Fibroblast of mammary gland (primary cell): Measurements from ENCODE around the gene TSEN2.

Source experiments
- DNase-seq: peaks from one replicate; pipeline ENCODE4 v3.0.0-alpha.2; 2010; ENCODE audit warnings: low read depth
- H3K4me3 ChIP-seq: 2 replicates; pipeline ENCODE4 v1.5.1; 2011; ENCODE audit warnings: low read depth, mild to moderate bottlenecking, low read length, moderate library complexity; ENCODE audit not compliant: control insufficient read depth
- TF ChIP-seq, protein P1 (sequence below): conservative IDR thresholded peaks from 2 replicates; pipeline ENCODE4 v1.5.1; 2011; ENCODE audit warnings: low read depth, low read length, inconsistent platforms; ENCODE audit not compliant: control insufficient read depth, insufficient read depth

The TSEN2 gene

GRCh38 chr3:12509466-12509865, 25.2 kb downstream of the TSEN2 start:
- no peak overlapping the region for H3K4me3 ChIP-seq
- TF ChIP-seq, protein P1, sequence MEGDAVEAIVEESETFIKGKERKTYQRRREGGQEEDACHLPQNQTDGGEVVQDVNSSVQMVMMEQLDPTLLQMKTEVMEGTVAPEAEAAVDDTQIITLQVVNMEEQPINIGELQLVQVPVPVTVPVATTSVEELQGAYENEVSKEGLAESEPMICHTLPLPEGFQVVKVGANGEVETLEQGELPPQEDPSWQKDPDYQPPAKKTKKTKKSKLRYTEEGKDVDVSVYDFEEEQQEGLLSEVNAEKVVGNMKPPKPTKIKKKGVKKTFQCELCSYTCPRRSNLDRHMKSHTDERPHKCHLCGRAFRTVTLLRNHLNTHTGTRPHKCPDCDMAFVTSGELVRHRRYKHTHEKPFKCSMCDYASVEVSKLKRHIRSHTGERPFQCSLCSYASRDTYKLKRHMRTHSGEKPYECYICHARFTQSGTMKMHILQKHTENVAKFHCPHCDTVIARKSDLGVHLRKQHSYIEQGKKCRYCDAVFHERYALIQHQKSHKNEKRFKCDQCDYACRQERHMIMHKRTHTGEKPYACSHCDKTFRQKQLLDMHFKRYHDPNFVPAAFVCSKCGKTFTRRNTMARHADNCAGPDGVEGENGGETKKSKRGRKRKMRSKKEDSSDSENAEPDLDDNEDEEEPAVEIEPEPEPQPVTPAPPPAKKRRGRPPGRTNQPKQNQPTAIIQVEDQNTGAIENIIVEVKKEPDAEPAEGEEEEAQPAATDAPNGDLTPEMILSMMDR: no peak
- DNase-seq: no peak

GRCh38 chr3:12512534-12513118, 28.3 kb downstream of the TSEN2 start:
- TF ChIP-seq, protein P1: no peak
- DNase-seq: no peak
- no peak overlapping the region for H3K4me3 ChIP-seq

DNA sequence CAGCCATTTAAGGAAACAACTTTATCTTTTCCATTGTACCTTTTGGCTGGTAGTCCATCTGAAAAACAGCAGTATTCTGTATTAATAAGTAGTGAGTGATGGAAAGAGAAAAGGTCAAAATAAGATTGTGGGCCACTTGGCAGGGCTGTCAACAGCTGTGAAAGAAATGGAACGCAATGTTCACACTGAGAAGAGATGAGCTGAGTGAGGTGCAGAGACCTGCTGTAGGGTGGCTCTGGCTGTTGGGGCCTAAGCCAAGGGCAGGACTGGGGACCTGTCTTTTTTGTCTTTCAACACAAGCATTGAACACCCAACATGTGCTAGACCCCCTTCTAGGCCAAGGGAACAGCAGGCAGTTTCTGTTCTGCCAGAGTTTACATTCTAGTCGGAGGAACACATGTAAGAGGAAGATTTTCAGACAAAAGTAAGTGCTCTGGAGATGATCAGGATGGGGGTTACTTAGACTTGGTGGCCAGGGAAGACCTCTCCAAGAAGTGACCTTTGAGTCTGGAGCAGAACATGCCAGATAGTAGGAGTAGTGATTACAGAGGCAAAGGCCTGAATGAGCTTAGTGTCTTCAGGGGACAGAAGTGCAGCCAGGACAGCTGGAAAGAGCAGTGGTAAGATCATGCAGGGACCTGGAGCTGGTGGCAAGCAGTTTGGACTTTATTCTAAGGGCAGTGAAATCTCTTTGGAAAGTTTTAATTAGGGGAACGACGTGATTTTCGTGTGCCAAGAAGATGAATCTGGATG, 29.6 kb downstream of the TSEN2 start:
- TF ChIP-seq, protein P1: no peak
- no peak overlapping the region for H3K4me3 ChIP-seq
- DNase-seq: no peak

- no peak overlapping the region for H3K4me3 ChIP-seq
- no peak for DNase-seq
These were observed 31.4 kb downstream of the TSEN2 start for GRCh38 chr3:12515631-12516030.

GRCh38 chr3:12516873-12517272, 32.6 kb downstream of the TSEN2 start:
- no peak for DNase-seq
- no peak overlapping the region for H3K4me3 ChIP-seq
- TF ChIP-seq, protein P1: no peak

More at GRCh38 chr3:12515631-12516030, 31.4 kb downstream of the TSEN2 start:
- TF ChIP-seq, protein P1: no peak

DNA sequence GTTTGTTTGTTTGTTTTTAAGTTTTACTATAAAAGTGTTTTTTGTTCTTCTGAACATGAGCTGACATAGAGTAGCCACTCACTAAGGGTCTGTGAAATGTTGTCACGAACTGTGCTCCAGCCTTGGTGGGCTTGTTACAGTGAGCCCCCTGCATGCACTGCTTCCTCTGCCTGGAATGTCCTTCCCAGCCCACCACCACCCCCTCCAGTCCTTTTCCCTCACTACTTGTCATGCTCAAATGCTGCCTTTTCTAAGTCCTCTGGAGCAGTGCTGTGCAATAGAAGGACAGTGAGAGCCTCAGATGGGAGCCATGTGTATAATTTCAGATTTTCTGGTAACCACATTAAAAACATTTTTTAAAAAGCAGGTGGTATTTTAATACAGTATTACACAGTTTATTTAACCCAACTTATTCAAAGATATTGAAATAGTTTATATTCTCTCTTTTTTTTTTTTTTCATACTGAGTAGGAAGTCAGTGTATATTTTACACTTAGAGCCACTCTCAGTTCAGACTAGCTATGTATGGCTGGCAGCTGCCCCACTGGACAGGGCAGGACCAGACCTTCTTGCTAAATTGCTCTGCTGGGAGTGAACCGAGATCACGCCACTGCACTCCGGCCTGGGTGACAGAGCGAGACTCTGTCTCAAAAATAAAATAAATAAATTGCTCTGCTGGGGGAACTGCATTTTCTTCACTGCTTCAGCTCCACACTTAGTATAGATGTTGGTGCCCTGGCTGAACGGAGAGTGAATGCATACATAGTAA, 34.2 kb downstream of the TSEN2 start:
- DNase-seq: no peak
- TF ChIP-seq, protein P1: no peak
- H3K4me3 ChIP-seq: no peak overlapping the region
